Stomach (tissue), 4 donors: ENCODE measurements around the gene ADI1.

ENCODE experiments used
- POLR2A ChIP-seq, 4 donors: fragments of 450-650 bp; IDR thresholded peaks; one replicate each; pipeline ENCODE4 v1.6.1; 2016; ENCODE audit warnings: antibody characterized with exemption in 4 of 4, control low read depth in 2 of 4, mild to moderate bottlenecking in 1 of 4, moderate library complexity in 1 of 4
- TF ChIP-seq, protein P1 (sequence below), 7 experiments: fragments of 450-650 bp in 4 of 7; fragments of 200-600 bp in 3 of 7; sonication (generic) in 3 of 7; IDR thresholded peaks; one replicate each; pipeline ENCODE4 v1.5.1; 2016 to 2019; ENCODE audit warnings: antibody characterized with exemption in 7 of 7, control low read depth in 2 of 7, mild to moderate bottlenecking in 1 of 7

DNA sequence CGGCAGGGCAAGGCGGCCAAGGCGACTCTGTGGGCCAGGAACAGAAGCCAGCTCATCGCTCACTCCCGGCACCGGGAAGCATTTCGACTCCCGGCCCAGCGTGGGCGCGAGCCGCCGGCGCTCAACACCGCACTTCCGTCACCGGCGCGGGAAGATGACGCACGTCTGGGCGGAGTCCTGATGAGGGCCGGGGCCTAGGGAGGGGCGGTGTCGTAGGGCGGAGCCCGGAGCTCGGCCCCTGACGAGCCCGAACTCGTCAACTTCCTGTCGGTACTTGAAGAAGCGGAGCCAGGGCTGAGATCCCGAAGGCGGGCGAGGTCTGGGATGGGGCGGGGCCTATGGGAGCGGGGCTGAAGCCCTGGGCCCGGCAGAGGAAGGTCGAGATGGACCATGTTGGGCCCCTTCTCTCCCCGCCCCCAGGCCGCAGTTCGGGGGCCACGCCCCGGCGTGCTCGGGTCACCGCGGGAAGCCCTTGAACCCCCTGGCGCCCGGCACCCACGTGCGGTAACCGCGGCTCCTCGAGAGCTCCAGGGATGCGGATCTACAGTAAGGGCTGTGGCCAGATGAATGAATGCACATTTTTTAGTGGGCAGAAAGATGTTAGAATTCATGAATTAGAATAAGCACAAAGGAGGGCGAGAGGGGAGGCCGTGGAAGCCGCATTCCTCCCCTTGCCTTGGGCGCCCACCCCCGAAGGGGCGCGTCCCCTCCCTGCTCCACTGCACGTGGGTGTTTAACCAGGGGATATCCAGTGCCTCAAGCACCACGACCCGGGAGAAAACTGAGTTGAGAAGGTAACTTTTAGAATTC, 39.1 kb upstream of the ADI1 start, which contains the start of gene RNASEH1:
- TF ChIP-seq POLR2A (IDR thresholded peaks at IDR 0.05), result peak in 2 of 4 donors; percentile 59 to 86
- TF ChIP-seq, protein P1, sequence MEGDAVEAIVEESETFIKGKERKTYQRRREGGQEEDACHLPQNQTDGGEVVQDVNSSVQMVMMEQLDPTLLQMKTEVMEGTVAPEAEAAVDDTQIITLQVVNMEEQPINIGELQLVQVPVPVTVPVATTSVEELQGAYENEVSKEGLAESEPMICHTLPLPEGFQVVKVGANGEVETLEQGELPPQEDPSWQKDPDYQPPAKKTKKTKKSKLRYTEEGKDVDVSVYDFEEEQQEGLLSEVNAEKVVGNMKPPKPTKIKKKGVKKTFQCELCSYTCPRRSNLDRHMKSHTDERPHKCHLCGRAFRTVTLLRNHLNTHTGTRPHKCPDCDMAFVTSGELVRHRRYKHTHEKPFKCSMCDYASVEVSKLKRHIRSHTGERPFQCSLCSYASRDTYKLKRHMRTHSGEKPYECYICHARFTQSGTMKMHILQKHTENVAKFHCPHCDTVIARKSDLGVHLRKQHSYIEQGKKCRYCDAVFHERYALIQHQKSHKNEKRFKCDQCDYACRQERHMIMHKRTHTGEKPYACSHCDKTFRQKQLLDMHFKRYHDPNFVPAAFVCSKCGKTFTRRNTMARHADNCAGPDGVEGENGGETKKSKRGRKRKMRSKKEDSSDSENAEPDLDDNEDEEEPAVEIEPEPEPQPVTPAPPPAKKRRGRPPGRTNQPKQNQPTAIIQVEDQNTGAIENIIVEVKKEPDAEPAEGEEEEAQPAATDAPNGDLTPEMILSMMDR (IDR thresholded peaks at IDR 0.05), result peak in 1 of 7 experiments; percentile 13
